Activated T-cell treated with anti-CD3 and anti-CD28 coated beads for 4 hours (primary cell): ENCODE data around the gene POU2F3.

Source experiments
- DNase-seq: peaks from one replicate; pipeline ENCODE4 v3.0.0-alpha.2; 2020

Gene POU2F3

DNA sequence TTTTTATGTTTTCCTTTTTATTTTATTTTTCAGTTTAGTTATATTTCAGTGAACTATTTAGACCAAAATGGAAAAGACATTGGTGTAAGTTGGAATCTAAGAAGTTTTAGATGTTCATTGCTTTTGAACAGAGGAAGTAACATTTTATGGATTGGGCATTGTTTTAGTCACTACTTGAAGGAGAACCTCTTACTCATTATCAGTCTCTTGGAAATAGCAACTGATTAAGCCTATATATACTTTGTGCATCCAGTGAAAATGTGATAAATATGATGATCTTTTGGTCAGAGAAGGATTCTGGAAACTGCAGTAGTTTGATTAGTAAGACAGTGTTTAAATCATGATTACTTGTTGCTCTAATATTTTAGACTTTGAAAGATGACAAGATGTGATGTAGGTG, 110.7 kb downstream of the POU2F3 start:
- no peak for DNase-seq

DNA sequence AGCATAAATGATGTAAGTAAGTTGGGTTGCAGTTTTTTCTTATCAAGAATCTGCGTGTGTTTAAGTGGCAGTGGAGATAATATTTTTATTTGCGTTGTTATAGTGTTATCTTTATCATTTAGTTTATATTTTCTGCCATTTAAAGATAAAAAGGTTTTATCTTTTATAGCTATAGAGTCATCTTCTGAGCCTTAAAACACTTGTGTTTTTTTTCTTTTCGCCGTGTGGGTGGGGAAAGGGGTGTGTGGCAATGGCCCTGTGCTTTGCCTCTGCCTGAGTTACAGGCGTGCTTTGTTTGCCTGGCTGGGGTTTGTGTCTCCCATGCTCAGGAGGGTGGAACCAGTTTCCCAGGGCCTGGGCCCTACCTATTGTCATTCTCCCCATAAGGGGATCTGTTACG, 112.5 kb downstream of the POU2F3 start:
- no peak for DNase-seq

DNA sequence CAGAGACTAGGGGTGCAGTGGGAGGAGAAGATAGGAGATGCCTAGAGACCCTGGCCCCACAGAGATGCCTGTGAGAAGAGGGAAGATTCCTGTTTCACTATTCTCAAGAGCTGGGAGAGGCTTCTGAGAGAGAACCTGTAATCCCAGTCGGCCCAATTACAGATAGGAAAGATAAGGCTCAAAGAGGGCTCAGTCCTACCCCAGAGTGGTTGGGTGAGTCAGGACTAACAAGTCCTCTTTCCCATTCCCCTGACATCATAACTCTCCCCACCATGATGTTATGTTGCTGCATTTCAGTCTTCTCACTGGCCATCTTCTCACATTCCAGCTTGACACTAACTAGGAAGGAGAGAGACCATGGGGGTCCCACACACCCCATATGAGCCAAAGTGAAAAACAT, 114.1 kb downstream of the POU2F3 start:
- no peak for DNase-seq

DNA sequence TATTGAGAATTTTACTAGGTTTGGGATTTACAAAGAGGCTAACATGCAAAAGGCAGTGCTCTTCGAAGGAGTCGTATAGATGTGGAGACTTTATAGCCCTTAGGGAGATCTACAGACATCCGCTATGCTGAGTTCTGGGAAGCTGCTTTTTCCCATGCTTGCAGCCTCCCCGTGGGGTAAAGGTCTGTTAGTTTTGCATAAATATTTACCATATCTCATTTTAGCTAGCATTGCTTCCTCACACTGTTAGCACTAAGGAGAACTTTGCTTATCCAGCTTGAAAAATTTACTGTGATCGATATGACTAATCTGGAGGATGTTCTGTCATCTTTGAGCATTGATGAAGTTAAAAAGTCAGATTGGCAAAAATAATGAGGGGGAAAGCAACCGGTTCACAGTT, 114.8 kb downstream of the POU2F3 start:
- no peak for DNase-seq

DNA sequence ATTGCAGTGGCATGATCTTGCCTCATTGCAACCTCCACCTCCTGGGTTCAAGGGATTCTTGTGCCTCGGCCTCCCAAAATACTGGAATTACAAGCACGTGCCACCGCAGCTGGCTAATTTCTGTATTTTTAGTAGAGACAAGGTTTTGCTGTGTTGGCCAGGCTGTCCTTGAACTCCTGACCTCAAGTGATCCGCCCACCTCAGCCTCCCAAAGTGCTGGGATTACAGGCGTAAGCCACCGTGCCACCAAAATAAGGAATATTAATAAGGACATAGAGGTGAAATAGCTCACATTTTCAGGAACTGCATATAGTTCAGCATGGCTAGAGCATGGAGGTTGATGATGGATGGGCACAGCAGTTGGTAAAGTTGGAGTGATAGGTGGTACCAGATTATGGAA, 117.7 kb downstream of the POU2F3 start:
- no peak for DNase-seq

DNA sequence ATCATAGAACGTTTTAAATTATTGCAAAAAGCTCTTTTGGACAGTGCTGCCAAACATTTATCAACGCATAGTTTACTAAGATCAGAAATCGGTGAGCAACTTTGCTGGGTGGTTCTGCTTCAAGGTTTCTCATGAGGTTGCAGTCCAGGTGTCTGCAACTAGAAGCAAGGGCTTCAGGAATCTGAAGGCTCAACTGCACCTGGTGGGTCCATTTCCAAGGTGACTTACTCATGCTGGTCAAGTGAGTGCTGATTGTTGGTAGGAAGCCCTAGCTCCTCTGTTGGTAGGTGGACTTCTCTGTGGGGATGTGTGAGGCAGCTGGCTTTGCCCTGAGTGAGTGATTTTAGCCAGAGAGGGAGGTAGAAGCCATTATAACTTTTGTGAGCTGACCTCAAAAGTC, 118.8 kb downstream of the POU2F3 start:
- DNase-seq: no peak

DNA sequence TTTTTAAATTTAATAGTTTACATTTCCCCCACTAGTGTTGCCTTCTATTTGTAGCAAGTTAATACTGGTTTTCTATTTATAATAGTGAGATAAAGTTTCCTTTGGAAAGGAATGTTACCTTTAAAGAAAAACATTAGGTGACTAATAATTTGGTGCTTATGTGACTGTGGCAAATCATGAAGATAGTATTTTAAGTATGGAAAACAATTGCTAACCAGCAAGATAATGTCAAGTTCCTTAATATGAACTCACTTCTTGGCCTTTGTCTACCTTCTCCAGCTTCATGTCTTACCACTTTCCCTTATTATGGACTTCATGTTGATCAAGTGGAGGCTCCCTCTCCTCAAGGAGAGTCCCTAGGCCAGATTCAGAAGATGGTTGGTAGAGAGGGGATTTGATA, 123.5 kb downstream of the POU2F3 start:
- no peak for DNase-seq

DNA sequence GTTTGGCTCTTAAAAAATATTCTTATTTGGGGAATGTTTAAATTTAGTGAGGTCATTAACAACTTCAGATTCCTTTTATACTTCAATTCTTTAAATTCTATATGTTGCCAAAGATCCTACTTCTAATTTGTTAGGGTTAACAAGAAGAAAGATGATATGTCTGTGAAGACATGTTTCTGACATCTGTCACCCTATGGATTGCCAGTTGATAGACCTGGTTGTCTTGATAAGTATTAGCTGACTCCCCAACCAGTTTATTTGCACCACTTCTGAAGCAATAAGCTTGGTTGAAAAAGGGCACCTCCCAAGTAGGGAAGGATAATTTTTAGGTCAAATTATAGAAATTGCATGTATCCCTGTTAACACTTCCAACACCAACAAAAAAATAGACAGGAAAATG, 125.6 kb downstream of the POU2F3 start:
- no peak for DNase-seq
